Activated B cell treated with CpG ODN at 0.5 μM for 24 hours (primary cell): ENCODE measurements around the gene PRKCQ. TPM values are rescaled to one million over a fixed set of nuclear protein-coding genes. Genes with fewer than 3 reads are reported as not detected.

ENCODE experiments used
- ATAC-seq: fragments of 200-7000 bp; cut with Tn5 transposase; one replicate; pipeline ENCODE4 v1.10.0; 2021; ENCODE audit warnings: low read depth, mild to moderate bottlenecking, moderate library complexity
- CTCF ChIA-PET: fragments of 350-600 bp; sonication (Branson Sonifier 250); formaldehyde crosslinking; loops from one replicate; lab custom pipeline; 2021; ENCODE audit warnings: antibody characterized with exemption; lab: Charles Lee
- POLR2A ChIA-PET: fragments of 350-600 bp; sonication (Branson Sonifier 250); formaldehyde crosslinking; loops from one replicate; lab custom pipeline; 2021; ENCODE audit warnings: antibody characterized with exemption; lab: Charles Lee
- DNase-seq: peaks from one replicate; pipeline ENCODE4 v3.0.0; 2022
- H3K27ac Mint-ChIP-seq: one replicate; pipeline ENCODE4 v1.8.0; 2020; ENCODE audit warnings: mixed read lengths
- H3K27me3 Mint-ChIP-seq: one replicate; pipeline ENCODE4 v1.8.0; 2021; ENCODE audit warnings: mixed read lengths
- H3K36me3 Mint-ChIP-seq: one replicate; pipeline ENCODE4 v1.8.0; 2021; ENCODE audit warnings: low read depth, mixed read lengths
- H3K4me1 Mint-ChIP-seq: one replicate; pipeline ENCODE4 v1.8.0; 2021; ENCODE audit warnings: mixed read lengths
- H3K4me3 Mint-ChIP-seq: one replicate; pipeline ENCODE4 v1.8.0; 2020; ENCODE audit warnings: mild to moderate bottlenecking, mixed read lengths
- H3K9me3 Mint-ChIP-seq: one replicate; pipeline ENCODE4 v1.8.0; 2020; ENCODE audit warnings: mixed read lengths
- CTCF ChIP-seq: fragments of 200-600 bp; IDR thresholded peaks from one replicate; pipeline ENCODE4 v1.8.0; 2022; ENCODE audit warnings: antibody characterized with exemption, mild to moderate bottlenecking
- intact Hi-C: fragments of 100-400 bp; cut with micrococcal nuclease; formaldehyde crosslinking; loops from one replicate; pipeline ENCODE4 v1.15.1; 2024
- total RNA-seq: library from RNA; stranded (reverse); gene quantifications from 2 replicates; pipeline ENCODE4 v1.2.3, GENCODE V29; 2022

PRKCQ gene
- 0.07 and 0.11 TPM in 2 replicates for total RNA-seq

GRCh38 chr10:6579904-6580278 lies at the start of gene PRKCQ:
PRKCQ (minus strand) TSS chr10:6580276; CDS start chr10:6515135, 65,141 bp downstream.
- no peak for ATAC-seq
- Mint-ChIP-seq H3K4me1 (peaks cover 5% of the 10 kb centered on the region), H3K27me3 (peaks cover 39% of the 10 kb centered on the region)

GRCh38 chr10:6625428-6625827 lies 45.4 kb upstream of the PRKCQ start:
- intact Hi-C loops: no loop called here
- ChIA-PET POLR2A (no interaction called here), CTCF (no interaction called here)
- DNase-seq: no peak
- TF ChIP-seq CTCF: no peak
- no peak overlapping the region for H3K4me3 Mint-ChIP-seq
- H3K27me3 Mint-ChIP-seq: peaks cover 5% of the 10 kb centered on the region
- no peak for ATAC-seq
- H3K36me3 Mint-ChIP-seq: no peaks in the 10 kb centered on the region
- no peaks in the 10 kb centered on the region for H3K4me1 Mint-ChIP-seq
- no peaks in the 10 kb centered on the region for H3K9me3 Mint-ChIP-seq
- H3K27ac Mint-ChIP-seq: no peak overlapping the region

More at GRCh38 chr10:6579904-6580278, at the start of gene PRKCQ:
- ChIA-PET POLR2A (no interaction called here), CTCF (no interaction called here)
- intact Hi-C loops: loop anchor here (1.0 kb wide), 2 partner anchors 98 to 163 kb away; no protein-coding TSS in a partner anchor
- Mint-ChIP-seq H3K27ac (no peak within 1 kb of the TSS), H3K4me3 (peak within 1 kb of the TSS; percentile 83), H3K36me3 (no peaks in the 10 kb centered on the region), H3K9me3 (no peaks in the 10 kb centered on the region)
- DNase-seq: no peak
- no peak for TF ChIP-seq CTCF

DNA sequence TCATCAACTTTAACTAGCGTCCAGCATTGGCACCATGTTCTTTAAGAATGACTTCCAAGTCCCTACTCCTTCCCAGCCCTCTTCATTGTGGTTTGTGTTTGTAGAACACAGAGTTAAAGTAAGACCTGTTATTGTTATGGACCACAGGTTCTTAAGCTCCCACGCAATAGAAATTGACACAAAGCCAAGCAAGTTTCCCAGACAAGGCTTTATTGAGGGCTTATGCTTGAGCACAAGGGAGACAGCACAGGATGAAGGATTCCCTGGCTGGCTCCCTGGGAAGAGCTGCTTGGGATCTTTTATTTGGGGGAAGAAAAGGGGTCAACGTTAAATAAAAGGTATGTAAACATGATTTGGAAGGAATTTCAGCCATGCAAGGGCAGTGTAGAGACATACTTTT lies 44.3 kb upstream of the PRKCQ start:
- ATAC-seq: no peak
- H3K4me3 Mint-ChIP-seq: no peak overlapping the region

DNA sequence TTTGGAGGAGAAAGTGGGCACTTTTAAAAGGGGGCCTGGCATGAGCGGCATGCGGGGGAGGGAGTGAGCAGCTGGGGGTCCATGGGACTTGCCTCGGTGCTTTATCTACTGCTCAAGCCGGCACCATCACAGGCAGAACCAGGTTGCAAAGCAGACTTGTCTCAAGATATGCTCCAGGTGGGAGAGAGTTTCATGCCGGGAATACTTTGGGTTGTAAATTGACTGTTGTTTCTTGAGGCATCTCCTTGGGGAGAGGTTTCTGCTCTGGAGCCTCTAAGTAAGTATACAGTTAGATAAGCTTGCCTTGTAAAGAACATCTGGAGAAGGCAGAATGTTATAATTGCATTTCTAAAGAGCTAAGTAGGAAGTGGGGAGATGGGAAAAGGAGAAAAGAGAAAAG lies 42.8 kb upstream of the PRKCQ start:
- CTCF ChIA-PET: no interaction called here
- Mint-ChIP-seq H3K27ac (no peak overlapping the region), H3K9me3 (no peaks in the 10 kb centered on the region), H3K4me1 (no peaks in the 10 kb centered on the region), H3K36me3 (no peaks in the 10 kb centered on the region), H3K4me3 (no peak overlapping the region), H3K27me3 (peaks cover 5% of the 10 kb centered on the region)
- POLR2A ChIA-PET: interaction anchor here (0.6 kb wide), 1 partner anchor 25 kb away, joined by 3 read pairs; no protein-coding TSS in a partner anchor
- intact Hi-C loops: no loop called here
- no peak for TF ChIP-seq CTCF
- no peak for DNase-seq
- ATAC-seq: no peak

More for the DNA sequence above, 44.3 kb upstream of the PRKCQ start:
- CTCF ChIA-PET: no interaction called here
- H3K9me3 Mint-ChIP-seq: no peaks in the 10 kb centered on the region
- POLR2A ChIA-PET: no interaction called here
- no peak for DNase-seq
- intact Hi-C loops: no loop called here
- H3K4me1 Mint-ChIP-seq: no peaks in the 10 kb centered on the region
- no peak overlapping the region for H3K27ac Mint-ChIP-seq
- H3K36me3 Mint-ChIP-seq: no peaks in the 10 kb centered on the region
- no peak for TF ChIP-seq CTCF
- H3K27me3 Mint-ChIP-seq: peaks cover 5% of the 10 kb centered on the region

DNA sequence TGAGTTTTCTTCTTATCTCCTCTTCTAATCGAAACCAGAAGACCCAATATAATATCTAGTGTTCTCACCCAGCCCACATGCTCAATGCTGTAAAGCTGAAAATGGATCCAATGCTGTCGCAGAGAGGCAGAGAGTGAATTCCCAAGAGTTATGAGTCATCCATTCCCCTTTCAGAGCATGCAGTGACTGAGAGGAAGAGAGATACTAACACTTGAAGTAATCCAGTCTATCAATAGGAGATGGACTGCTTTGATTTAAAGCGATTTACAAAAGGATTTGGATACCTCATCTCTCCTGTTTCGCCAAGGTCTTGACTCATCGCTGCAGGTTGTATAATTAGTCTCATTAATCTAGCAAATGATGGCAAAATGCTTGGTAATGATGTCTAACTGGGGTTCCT lies 41.5 kb upstream of the PRKCQ start:
- Mint-ChIP-seq H3K4me1 (no peaks in the 10 kb centered on the region), H3K36me3 (no peaks in the 10 kb centered on the region), H3K9me3 (no peaks in the 10 kb centered on the region), H3K27me3 (peaks cover 7% of the 10 kb centered on the region), H3K4me3 (no peak overlapping the region), H3K27ac (no peak overlapping the region)
- ChIA-PET POLR2A (no interaction called here), CTCF (no interaction called here)
- ATAC-seq: no peak
- intact Hi-C loops: no loop called here
- TF ChIP-seq CTCF: no peak
- no peak for DNase-seq
